NCI-H526 treated with DMSO at 0.1 percent for 48 hours (cell line): ENCODE data around the gene IFNA7.
"Not testable (repeated sequence)": the region's sequence is repeated elsewhere in the genome, so short reads cannot be mapped to it uniquely, and the experiment has no call there.

ENCODE experiments used
- DNase-seq: peaks from one replicate; lab custom pipeline; 2025; lab: John Stamatoyannopoulos, UW

The IFNA7 gene

GRCh38 chr9:21202105-21202504 is at the start of gene IFNA7:
TSS of gene IFNA7 (minus strand) at chr9:21202205. CDS start at chr9:21202165, 40 bp downstream.
- DNase-seq, result not testable (repeated sequence)

GRCh38 chr9:21251638-21252037 is 49.6 kb upstream of the IFNA7 start:
- no peak for DNase-seq

- DNase-seq, result no peak
Measured at GRCh38 chr9:21251190-21251589, 49.2 kb upstream of the IFNA7 start.

DNA sequence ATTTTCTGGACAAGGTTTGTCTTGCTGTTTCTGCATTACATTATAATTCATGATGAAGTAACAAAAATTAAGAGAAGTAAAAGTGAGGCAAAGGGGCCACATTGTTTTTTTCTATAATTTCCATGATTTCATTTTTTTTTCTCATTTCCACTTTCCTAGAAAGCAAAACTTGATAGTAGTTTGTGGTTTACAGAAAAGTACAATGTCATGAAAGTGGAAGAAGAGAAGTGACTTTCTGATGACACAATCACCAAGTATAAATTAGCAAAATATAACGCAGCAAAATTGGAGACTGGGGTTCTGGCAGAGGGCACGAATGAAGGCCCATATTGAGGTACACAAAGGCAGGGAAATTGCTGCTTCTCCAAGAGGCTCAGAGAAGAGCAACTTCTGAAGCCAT is 42.8 kb upstream of the IFNA7 start:
- DNase-seq, result no peak

- DNase-seq, result no peak
Measured at GRCh38 chr9:21239911-21240310, 37.9 kb upstream of the IFNA7 start, which contains the start of gene IFNA14. TSS of gene IFNA14 (minus strand) at chr9:21240005. CDS start at chr9:21239935, 70 bp downstream.

- not testable (repeated sequence) for DNase-seq
Measured at GRCh38 chr9:21236360-21236714, 34.3 kb upstream of the IFNA7 start.

- DNase-seq, result peak; percentile 18
Measured at GRCh38 chr9:21235468-21236359, 33.7 kb upstream of the IFNA7 start.

GRCh38 chr9:21234153-21234687 is 32.2 kb upstream of the IFNA7 start:
- DNase-seq, result no peak

DNA sequence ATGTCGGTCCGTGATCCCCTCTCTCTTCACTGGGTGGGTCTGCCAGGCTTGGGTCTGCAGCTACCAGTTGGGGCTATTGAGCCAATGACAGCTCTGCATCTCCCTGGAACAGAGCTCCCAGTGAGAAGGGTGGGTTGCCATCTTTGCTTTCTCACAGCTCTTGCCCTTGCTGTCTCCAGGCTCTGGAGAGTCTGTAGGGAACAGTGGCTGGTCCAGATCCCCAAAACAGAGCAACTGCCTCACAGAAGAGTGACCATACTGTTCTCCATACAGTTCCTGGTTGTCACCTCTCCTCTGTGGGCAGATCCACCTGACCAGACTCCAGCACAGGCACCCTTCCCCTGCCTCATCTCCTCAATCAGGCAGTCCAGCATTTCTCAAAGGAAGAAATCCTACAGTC is 31.3 kb upstream of the IFNA7 start:
- DNase-seq, result no peak

DNA sequence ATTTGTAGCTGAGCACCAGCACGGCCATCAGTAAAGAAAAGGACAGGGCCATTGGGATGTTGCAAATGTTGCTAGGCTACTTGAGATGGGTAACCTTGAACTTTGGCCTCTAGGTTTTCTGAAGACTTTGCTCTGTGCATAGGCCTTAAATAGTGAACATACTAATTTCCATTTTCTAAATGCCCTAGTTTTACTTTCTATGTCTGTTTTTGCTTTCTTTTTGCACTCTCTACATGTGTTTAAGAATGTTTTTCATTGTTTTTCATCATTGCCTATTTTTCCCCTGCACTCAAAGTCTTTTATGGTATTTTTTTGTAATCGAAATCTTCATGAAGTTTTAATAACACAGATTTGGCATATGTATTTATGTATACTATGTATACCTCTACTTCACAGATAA is 26.1 kb upstream of the IFNA7 start, which contains the start of gene IFNA17:
TSS of gene IFNA17 (minus strand) at position 101 of the 400 bp plus-strand sequence. CDS start at position 52, 49 bp downstream.
- DNase-seq, result no peak

GRCh38 chr9:21217211-21217610 is 15.2 kb upstream of the IFNA7 start, which contains the start of gene IFNA16:
TSS of gene IFNA16 (minus strand) at chr9:21217311. CDS start at chr9:21217305, 6 bp downstream.
- DNase-seq, result not testable (repeated sequence)

- DNase-seq, result not testable (repeated sequence)
Measured at GRCh38 chr9:21213411-21214326, 11.7 kb upstream of the IFNA7 start.

- DNase-seq, result not testable (repeated sequence)
Measured at GRCh38 chr9:21212160-21212559, 10.2 kb upstream of the IFNA7 start.

DNA sequence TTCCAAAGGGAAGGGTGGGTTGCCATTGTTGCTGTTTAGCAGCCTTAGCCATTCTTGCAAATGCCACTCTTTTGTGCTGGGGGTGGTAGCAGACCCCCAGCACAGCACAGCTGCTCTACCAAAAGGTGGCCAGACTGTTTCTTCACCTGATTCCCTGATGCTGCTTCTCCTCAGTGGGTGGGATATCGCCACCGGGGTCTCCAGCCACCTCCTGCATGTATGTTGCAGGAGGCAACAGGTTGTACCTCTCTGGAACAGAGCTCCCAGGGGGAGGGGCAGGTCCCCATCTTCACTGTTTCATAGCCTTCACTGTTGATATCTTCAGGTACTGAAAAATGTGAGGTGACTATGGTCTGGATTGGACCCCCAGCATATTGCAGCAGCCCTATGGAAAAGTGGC is 8.8 kb upstream of the IFNA7 start:
- not testable (repeated sequence) for DNase-seq

DNA sequence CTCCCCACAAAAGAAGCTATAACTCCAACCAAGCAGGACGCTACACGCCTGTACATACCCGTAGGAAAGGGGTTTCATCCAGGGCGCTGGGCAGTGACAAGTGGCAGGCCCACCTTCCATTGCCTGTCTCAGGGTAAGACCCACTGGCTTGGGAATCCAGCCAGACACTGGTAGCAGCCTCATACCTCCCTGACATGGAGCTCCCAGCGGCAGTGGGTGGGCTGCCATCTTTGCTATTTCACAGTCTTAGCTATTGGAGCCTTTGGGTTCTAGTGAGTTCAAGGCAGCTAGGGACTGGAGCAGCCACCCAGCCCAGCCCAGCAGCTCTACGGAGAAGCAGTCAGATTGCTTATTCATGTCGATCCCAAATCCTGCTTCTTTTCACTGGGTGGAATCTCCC is 8.3 kb upstream of the IFNA7 start:
- DNase-seq, result no peak

GRCh38 chr9:21207043-21207442 is 5.0 kb upstream of the IFNA7 start, which contains the start of gene IFNA10:
TSS of gene IFNA10 (minus strand) at chr9:21207143. CDS start at chr9:21207097, 46 bp downstream.
- not testable (repeated sequence) for DNase-seq

DNA sequence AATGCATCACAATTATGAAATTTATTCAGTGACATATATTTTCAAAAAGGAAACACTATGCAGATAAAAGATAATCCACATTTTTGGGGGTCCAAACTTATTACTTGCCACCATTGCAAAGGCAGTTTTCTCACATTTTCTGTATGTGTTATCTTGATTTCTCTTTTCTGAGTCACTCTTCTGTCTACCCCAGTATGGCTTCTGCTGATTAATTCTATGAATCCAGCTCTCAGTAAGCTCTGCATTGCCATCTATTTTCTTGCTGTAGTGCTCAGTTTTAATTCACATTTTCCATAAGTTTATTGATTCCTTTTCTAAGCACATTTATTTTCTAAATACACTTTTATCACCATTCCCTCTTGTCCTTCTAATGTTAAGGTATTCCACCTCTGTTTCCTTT is 3.2 kb upstream of the IFNA7 start:
- DNase-seq, result no peak

DNA sequence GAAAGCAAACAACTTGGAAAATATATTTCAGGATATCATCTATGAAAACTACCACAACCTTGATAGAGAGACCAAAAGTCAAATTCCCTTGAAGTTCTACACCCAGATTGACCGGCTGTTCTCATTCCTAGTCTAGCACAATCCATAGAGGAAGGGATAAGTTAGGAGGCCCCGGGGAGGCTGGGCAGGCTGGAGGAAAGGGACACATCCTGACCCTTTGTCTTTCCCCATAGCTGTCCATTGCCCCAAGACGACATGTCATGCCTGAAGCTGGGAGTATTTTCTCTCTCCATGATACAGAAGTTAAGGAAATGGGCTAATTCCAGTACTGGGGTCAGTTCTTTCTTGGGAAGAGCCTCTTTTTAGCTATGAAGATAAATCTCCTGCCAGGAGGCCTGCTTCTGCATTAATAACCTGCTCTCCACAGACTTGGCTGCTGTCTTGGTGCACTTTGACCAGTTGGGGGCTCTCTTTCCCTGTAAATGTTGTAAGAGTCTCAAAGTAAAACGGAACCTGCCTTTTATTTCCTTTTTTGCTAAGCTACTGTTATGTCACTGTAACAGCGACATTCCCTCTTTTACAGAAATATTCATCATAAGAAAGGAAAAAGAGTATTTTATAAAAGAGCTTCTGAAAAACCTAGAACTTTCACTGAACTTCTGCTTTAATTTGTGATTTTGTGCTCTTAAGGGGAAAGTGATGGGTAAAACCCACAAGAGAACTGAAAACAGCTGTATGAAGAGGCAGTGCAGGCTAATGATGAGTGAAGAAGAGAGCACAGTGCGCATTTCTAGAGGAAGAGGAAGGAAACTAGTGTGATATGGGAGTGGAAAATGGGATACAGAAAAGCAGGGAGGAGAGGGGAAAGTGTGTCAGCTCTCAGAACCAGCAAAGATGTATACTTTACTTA is 6.9 kb downstream of the IFNA7 start:
- not testable (repeated sequence) for DNase-seq

GRCh38 chr9:21187487-21187886 is 14.5 kb downstream of the IFNA7 start, which contains the start of gene IFNA4:
TSS of gene IFNA4 (minus strand) at chr9:21187587. CDS start at chr9:21187531, 56 bp downstream.
- not testable (repeated sequence) for DNase-seq
